Keratinocyte (primary cell): ENCODE results near the gene LUZP1.

Experiments used
- EZH2 ChIP-seq: IDR thresholded peaks from one replicate; pipeline ENCODE4 v1.6.1; 2012; ENCODE audit warnings: inconsistent platforms, mild to moderate bottlenecking, low read length, moderate library complexity
- TF ChIP-seq, protein P1 (sequence below), 3 experiments: IDR thresholded peaks in 1 of 3; conservative IDR thresholded peaks in 1 of 3; optimal IDR thresholded peaks in 1 of 3; 2 replicates in 2 of 3; 3 replicates in 1 of 3; pipeline versions ENCODE3 to v1.5.1; 2011; ENCODE audit warnings: low read length in 3 of 3, mild to moderate bottlenecking in 3 of 3, moderate library complexity in 2 of 3, control low read depth in 1 of 3, inconsistent platforms in 1 of 3; ENCODE audit not compliant: insufficient read depth in 2 of 3; ENCODE audit errors: extremely low read depth in 1 of 3

DNA sequence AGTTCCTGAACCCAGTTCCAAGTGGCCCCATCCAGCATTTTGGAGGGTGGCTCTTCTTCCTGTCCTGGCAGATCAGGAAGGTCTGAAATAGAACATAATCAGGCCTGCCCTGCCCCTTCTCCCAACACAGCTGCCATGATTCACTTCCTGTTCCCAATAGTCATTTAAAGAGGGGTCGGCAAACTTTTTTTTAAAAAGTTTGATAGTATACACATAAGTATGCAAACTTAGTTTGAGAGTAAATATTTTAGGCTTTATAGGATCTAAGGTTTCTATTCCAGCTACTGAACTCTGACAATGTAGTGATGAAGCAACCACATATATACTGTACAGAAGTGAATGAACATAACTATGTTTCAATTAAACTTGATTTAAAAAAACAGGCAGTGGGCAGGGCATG is 66.4 kb downstream of the LUZP1 start:
- TF ChIP-seq, protein P1, sequence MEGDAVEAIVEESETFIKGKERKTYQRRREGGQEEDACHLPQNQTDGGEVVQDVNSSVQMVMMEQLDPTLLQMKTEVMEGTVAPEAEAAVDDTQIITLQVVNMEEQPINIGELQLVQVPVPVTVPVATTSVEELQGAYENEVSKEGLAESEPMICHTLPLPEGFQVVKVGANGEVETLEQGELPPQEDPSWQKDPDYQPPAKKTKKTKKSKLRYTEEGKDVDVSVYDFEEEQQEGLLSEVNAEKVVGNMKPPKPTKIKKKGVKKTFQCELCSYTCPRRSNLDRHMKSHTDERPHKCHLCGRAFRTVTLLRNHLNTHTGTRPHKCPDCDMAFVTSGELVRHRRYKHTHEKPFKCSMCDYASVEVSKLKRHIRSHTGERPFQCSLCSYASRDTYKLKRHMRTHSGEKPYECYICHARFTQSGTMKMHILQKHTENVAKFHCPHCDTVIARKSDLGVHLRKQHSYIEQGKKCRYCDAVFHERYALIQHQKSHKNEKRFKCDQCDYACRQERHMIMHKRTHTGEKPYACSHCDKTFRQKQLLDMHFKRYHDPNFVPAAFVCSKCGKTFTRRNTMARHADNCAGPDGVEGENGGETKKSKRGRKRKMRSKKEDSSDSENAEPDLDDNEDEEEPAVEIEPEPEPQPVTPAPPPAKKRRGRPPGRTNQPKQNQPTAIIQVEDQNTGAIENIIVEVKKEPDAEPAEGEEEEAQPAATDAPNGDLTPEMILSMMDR (optimal IDR thresholded peaks at IDR 0.05 in 1 of 3, IDR thresholded peaks at IDR 0.05 in 1 of 3, conservative IDR thresholded peaks at IDR 0.05 in 1 of 3; ENCODE audit: extremely low read depth in 1 of 3, insufficient read depth in 2 of 3, low read length in 3 of 3) = no peak
- no peak for TF ChIP-seq EZH2
